ENCODE results near the gene PDE1C.

PDE1C gene

GRCh38 chr7:31825576-31825975 is 244.6 kb downstream of the PDE1C start:
- no peak for DNase-seq

DNA sequence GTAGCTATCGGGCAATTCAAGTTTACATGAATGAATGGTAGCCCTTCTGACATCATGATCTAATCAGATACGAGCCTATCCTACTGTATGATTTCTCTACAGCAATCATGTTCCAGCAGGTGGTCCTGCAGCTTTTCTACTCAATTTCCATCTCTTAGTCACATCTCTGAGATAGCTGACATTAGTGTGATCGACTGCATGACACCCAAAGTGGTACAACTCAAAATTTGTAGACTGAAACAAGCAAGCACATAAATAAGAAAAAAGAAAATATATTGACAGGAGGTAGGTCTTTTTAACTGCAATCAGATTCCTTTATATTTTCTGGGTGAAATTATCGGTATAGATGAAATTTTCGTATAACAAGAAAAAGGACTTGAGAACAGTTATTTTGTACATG is 251.2 kb downstream of the PDE1C start:
- no peak for DNase-seq

DNA sequence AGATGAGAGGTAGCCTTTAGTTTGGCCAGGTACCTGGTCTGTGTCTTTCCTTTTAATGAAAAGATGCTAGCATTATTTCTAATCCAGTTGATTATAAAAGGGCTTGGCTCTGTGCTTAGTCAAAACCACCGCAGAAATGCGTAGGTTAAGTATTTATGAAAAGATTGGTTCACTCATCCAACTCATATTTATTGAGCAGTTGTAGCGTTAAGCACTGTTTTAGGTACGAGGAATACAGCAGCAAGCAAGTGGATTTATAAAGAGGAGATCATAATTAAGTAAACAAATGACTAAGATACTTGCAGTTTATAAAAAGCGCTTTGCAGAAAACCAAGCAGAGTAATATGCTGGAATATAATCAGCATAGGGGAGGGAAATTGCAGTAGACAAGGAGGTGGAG is 253.4 kb downstream of the PDE1C start:
- no peak for DNase-seq

GRCh38 chr7:31815796-31816195 is 254.4 kb downstream of the PDE1C start:
- DNase-seq, result no peak

GRCh38 chr7:31814187-31814586 is 256.0 kb downstream of the PDE1C start:
- DNase-seq, result no peak

DNA sequence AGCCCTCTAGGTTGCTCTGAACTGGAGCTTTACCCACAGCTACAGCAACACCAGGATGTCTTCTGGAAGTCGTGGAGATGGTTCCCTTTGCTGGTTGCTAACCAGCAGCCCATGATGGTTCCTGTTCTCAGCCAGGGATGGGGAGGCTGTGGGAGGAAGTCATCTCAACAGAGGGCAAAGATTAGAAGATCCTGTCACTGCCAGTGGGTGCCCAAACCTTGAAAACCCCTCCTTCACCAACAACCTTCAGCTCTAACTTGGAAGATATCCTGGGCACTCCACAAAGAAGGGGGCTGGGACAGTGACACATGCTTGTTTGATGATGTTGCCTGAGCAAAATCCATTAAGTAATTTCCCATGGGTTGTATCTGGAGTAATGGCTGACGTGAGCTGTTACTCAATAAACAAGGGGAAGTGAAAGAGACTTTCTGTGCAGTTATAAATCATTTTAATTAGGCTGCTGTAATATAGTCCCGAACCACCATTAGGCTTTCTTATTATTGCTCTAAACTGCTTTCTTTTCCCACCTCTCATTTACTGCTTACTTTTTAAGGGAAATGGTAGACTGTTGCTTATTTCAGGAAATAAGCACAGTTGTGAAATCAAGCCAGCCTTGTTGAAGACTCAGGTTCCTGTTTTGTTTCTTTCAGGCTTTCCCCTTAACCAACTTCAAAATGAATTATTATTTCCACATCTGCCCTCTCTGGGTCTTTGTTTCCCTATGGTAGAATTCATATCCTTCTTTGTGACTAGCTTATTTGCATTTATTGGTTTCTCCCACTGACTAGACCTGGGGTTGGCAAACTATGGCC is 258.4 kb downstream of the PDE1C start:
- no peak for DNase-seq

GRCh38 chr7:31805209-31805818 is 264.9 kb downstream of the PDE1C start:
- DNase-seq, result no peak

DNA sequence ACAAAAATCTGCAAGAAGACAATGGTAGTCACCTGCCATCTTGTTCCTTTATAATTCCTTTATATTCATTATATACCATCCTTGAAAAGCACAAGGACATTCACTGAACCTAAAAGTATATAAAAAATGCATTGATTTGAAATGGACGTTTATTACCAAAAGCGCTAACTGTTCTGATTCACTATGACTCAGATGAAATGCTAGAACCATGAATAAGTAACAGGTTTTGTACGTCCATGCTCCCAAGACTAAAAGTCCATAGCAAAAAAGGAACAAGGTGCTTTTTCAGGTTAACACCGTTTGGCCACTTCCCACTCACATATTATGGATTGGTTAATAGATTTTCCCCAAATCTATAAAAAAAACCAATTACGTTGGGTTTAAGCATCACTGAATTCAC is 273.8 kb downstream of the PDE1C start:
- DNase-seq, result no peak

GRCh38 chr7:31794851-31795344 is 275.3 kb downstream of the PDE1C start:
- no peak for DNase-seq

GRCh38 chr7:31791881-31792280 is 278.3 kb downstream of the PDE1C start:
- DNase-seq, result no peak

DNA sequence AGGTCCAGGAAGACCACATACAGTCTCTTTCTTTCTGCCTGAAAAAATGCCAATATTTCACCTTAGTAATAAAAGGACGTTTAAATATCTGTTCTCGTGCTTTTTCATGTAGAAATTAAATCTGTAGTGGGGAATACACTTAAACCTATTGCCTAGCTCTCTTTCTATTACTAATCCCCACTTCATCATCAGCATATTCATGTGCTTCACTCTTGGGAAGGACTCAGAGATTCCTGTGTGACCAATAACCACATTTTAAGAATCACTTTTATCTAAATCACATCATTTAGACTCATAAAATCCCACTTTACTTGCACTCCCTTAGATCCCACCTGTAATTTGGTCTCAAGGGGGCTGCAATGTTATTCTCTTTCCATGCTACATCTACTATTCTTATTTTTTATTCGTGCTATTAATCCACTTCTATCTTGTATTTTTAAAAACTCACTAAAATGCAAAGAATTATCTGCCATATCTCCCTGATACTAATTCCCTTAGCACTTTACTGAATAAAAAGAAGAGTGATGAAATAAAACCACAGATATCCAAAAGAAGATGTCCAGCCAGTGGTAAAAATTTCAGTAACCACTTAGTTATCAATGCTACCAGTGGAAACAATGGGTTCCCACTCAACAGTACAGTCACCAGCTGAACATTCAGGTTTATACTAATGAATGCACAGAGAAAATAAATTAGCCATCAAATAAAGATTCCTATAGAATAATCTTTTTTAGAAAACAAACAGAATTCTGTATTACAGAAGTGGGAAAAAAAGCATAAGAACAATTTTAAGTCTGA is 281.1 kb downstream of the PDE1C start:
- DNase-seq, result no peak

GRCh38 chr7:31788445-31788844 is 281.8 kb downstream of the PDE1C start:
- no peak for DNase-seq

GRCh38 chr7:31786326-31786725 is 283.9 kb downstream of the PDE1C start:
- no peak for DNase-seq

GRCh38 chr7:31785101-31785500 is 285.1 kb downstream of the PDE1C start:
- DNase-seq, result no peak

DNA sequence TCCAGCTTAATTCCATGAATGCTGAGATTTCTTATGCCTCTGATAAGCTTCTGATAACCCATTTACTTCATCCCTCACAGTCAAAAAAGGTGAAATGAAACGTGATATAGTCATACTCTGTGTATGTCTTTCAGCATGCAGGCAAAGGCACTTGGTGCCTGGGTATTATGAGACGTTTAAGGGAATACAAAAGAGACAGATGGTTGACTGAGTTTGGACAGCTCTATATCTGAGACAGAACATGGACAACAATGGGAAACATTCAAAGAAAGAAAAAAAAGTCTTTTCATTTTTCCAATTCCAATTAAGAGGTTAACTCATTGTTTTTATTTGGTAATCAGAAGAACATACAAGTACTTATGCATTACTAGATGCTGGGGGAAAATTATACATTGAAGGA is 287.0 kb downstream of the PDE1C start:
- no peak for DNase-seq

DNA sequence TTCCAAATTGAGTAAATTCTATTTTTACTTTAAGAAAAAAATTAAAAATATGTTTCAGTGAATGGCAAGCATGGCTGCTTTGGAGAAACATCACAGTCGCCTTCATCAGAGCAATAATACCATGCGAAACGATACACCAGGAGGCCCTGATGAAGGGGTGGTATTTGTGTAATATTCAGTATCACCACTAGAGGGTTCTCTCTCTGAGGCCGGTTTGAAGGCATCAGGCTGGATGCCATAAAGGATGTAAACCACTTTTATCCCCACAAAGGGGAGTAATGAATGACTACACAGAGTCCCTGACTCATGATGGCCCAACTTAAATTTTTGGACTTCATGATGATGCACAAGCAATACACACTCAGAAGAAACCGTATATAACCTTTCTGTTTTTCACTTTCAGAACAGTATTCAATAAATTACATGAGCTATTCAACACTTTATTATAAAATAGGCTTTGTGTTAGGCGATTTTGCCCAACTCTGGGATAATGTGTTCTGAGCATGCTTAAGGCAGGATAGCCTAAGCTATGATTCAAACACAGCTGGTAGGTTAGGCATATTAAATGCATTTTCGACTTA is 287.7 kb downstream of the PDE1C start:
- peak; percentile 28 for DNase-seq

DNA sequence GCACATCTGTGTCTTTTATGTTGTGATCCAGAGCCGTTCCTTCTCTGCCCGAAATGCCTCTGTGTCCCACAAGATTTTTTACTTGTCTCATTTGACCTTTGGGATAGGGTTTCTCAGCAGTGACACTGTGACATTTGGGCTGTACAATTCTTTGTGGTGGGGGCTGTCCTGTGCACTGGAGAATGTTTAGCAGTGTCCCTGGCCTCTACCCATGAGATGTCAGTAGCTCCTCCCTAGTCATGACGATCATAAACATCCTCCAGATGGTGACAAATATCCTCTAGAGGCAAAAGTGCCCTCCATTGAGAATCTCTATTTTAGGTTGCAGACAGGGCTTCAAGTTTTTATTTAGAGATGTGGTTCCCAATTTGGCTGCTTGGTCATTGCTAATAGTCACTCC is 291.9 kb downstream of the PDE1C start:
- DNase-seq, result no peak

DNA sequence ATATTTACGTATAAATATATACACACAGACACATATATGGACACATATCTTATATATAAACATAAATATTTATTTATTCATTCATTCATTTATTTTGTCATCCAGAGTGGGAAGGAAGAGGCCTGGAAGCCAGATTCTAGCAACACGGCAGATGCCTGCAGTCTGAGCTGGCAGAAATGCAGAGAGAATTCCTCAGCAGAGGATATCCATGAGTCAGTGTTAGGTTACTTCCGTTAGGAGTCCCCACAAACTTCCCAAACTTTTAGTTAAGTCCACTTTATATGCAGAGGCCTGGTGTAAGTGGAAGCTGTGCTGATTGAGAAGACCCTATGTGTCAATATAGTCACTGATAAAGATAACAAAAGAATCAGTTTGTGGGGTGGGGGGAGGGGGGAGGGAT is 293.6 kb downstream of the PDE1C start:
- DNase-seq, result no peak

DNA sequence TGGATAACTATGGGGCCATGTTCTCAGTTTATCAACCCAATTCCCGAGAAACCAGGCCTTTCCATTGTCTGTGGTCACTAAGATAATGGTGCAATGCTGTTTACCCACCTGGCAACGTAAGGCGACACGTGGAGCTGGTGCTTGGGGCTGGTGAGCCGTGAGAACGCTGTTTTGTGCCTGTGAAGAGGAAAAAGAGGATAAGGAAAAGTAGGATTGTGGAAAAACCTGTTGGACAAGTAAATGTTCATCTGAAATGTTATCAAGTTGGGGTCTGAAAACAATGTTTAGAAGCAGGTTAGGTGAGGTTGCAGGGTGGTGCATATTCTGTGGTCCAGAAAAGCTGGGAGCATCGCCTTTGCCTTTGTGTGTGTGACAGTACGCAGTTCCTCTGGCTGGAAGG is 294.7 kb downstream of the PDE1C start:
- peak; percentile 3 for DNase-seq

GRCh38 chr7:31772211-31772610 is 298.0 kb downstream of the PDE1C start:
- no peak for DNase-seq

DNA sequence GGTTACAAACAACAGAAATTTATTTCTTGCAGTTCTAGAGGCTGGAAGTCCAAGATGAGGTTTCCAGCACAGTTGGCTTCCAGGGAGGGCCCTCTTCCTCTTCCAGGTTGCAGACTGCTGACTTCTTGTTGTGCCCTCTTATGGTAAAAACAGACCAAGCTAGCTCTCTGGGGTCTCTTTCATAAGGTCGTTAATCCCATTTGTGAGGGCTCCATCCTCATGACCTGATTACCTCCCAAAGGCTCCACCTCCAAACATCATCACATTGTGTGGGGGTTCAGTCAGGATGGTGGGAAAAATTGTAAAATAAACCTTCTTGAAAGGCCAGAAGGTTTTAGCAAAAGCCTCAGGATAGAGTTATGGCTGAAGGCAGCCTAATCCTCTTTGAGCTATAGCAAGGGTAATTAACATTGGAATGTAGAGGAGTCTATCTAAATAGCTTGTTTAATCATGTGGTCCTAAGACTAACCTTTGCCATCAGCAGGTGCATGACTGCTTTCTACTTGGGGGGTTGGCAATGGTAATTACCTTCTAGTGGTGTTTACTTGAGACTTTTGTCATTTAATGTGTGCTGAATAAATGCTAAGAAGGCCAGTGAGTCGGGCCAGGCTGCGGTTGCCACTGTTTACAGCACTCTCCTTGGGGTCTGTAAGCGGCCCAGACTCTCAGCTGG is 302.4 kb downstream of the PDE1C start:
- DNase-seq, result no peak

DNA sequence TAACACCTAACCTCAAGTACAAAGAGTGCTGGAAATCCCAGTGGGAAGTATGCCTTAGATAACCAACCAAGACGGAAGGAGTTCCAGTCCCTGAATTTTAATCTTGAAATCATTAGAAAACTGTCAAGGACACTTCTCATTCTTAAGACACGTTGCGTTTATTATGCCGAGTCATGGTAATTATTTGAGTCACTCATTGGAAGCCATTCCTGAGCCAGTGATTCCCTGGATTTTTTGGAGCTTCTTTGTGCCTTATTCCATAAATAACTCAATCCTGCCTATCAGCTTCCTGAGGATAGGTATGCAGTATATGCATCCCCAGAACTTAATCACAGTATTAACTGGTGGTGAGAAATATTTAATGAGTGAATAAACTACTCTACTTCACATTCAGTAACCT is 305.7 kb downstream of the PDE1C start:
- DNase-seq, result no peak

- DNase-seq, result no peak
Observed at GRCh38 chr7:31763548-31763947, 306.7 kb downstream of the PDE1C start.

Data from NCI-H1105 (cell line).